CD14-positive monocyte (primary cell): ENCODE results near the gene OLFML2B. TPM values are rescaled to one million over a fixed set of nuclear protein-coding genes. Genes with fewer than 3 reads are reported as not detected.

ENCODE experiments used
- DNase-seq, 3 donors: peaks; one replicate each; pipeline ENCODE4 v3.0.0-alpha.2; 2011 to 2022
- H2AFZ ChIP-seq: 2 replicates; pipeline ENCODE4 v1.6.0; 2012; ENCODE audit warnings: mild to moderate bottlenecking, low read depth, low read length, inconsistent platforms; ENCODE audit not compliant: insufficient read depth, poor library complexity, severe bottlenecking
- H3K27ac ChIP-seq, 2 donors: 1 replicate in 1 of 2; 2 replicates in 1 of 2; pipeline ENCODE4 v1.5.1; 2012 to 2013; ENCODE audit warnings: low read length in 2 of 2, control low read depth in 1 of 2, inconsistent platforms in 1 of 2, low read depth in 1 of 2, mild to moderate bottlenecking in 1 of 2
- H3K27me3 ChIP-seq, 2 donors: one replicate each; pipeline versions ENCODE4 v1.6.0 to v1.6.1; 2011 to 2013; ENCODE audit warnings: low read length in 2 of 2; ENCODE audit not compliant: control insufficient read depth in 2 of 2, insufficient read depth in 2 of 2
- H3K36me3 ChIP-seq, 2 donors: replicated peaks in 1 of 2; 1 replicate in 1 of 2; 2 replicates in 1 of 2; pipeline versions ENCODE4 v1.5.1 to v1.6.1; 2012 to 2013; ENCODE audit warnings: low read length in 2 of 2, control low read depth in 1 of 2, inconsistent platforms in 1 of 2, mild to moderate bottlenecking in 1 of 2; ENCODE audit not compliant: insufficient read depth in 2 of 2, control insufficient read depth in 1 of 2
- H3K4me1 ChIP-seq, 2 donors: 1 replicate in 1 of 2; 2 replicates in 1 of 2; pipeline versions ENCODE4 v1.5.1 to v1.6.1; 2012 to 2013; ENCODE audit warnings: low read length in 2 of 2, control low read depth in 1 of 2, inconsistent platforms in 1 of 2, mild to moderate bottlenecking in 1 of 2, moderate library complexity in 1 of 2; ENCODE audit not compliant: insufficient read depth in 2 of 2, control insufficient read depth in 1 of 2
- H3K4me2 ChIP-seq: replicated peaks from 2 replicates; pipeline ENCODE3; 2012; ENCODE audit warnings: low read length, moderate library complexity, mild to moderate bottlenecking; ENCODE audit not compliant: poor library complexity, severe bottlenecking; ENCODE audit errors: extremely low read depth
- H3K4me3 ChIP-seq, 3 experiments: fragments of 200-600 bp in 1 of 3; sonication (generic) in 1 of 3; replicated peaks in 1 of 3; 1 replicate in 2 of 3; 2 replicates in 1 of 3; pipeline ENCODE4 v1.5.1; 2011 to 2013; ENCODE audit warnings: low read length in 3 of 3, mild to moderate bottlenecking in 3 of 3, control low read depth in 2 of 3, low read depth in 2 of 3, inconsistent platforms in 1 of 3, moderate library complexity in 1 of 3
- H3K79me2 ChIP-seq: 2 replicates; pipeline ENCODE4 v1.6.0; 2012; ENCODE audit warnings: mild to moderate bottlenecking, control low read depth, inconsistent platforms, low read length, moderate library complexity; ENCODE audit not compliant: insufficient read depth
- H3K9ac ChIP-seq: 2 replicates; pipeline ENCODE4 v1.6.0; 2017; ENCODE audit warnings: low read length, mild to moderate bottlenecking; ENCODE audit not compliant: insufficient read depth, poor library complexity, severe bottlenecking
- H3K9me3 ChIP-seq, 2 donors: replicated peaks in 1 of 2; 1 replicate in 1 of 2; 2 replicates in 1 of 2; pipeline versions ENCODE4 v1.5.1 to v1.6.1; 2012 to 2013; ENCODE audit warnings: low read length in 2 of 2, control low read depth in 1 of 2; ENCODE audit not compliant: control insufficient read depth in 1 of 2, insufficient read depth in 1 of 2
- H4K20me1 ChIP-seq: 2 replicates; pipeline ENCODE4 v1.6.0; 2012; ENCODE audit warnings: mild to moderate bottlenecking, low read length, control low read depth, moderate library complexity; ENCODE audit not compliant: insufficient read depth
- H3K27ac Mint-ChIP-seq, 7 donors: one replicate each; pipeline ENCODE4 v1.8.0; 2020; ENCODE audit warnings: mild to moderate bottlenecking in 7 of 7, mixed read lengths in 7 of 7, moderate library complexity in 6 of 7, inconsistent platforms in 2 of 7
- H3K27me3 Mint-ChIP-seq, 3 donors: one replicate each; pipeline ENCODE4 v1.8.0; 2021 to 2022; ENCODE audit warnings: low read depth in 3 of 3, mild to moderate bottlenecking in 3 of 3, mixed read lengths in 3 of 3, moderate library complexity in 3 of 3, inconsistent platforms in 1 of 3
- H3K36me3 Mint-ChIP-seq, 2 donors: one replicate each; pipeline ENCODE4 v1.8.0; 2020; ENCODE audit warnings: mixed read lengths in 2 of 2, inconsistent platforms in 1 of 2, mild to moderate bottlenecking in 1 of 2
- H3K4me1 Mint-ChIP-seq: one replicate; pipeline ENCODE4 v1.8.0; 2020; ENCODE audit warnings: mild to moderate bottlenecking, mixed read lengths
- H3K4me3 Mint-ChIP-seq, 2 donors: one replicate each; pipeline ENCODE4 v1.8.0; 2020; ENCODE audit warnings: mild to moderate bottlenecking in 2 of 2, mixed read lengths in 2 of 2, moderate library complexity in 1 of 2
- H3K9me3 Mint-ChIP-seq, 7 donors: one replicate each; pipeline ENCODE4 v1.8.0; 2020 to 2022; ENCODE audit warnings: mixed read lengths in 7 of 7, mild to moderate bottlenecking in 6 of 7, moderate library complexity in 6 of 7, inconsistent platforms in 2 of 7
- CTCF ChIP-seq: fragments of 200-600 bp; IDR thresholded peaks from one replicate; pipeline ENCODE4 v1.8.0; 2022; ENCODE audit warnings: antibody characterized with exemption, mild to moderate bottlenecking
- WGBS: methylation state at CpG from one replicate; pipeline ENCODE4 v1.1.5; 2013; ENCODE audit warnings: missing lambda C conversion rate; ENCODE audit not compliant: insufficient coverage; 5-methylcytosine and 5-hydroxymethylcytosine counted together
- intact Hi-C, 2 donors: fragments of 100-400 bp; cut with micrococcal nuclease; formaldehyde crosslinking; loops; one replicate each; pipeline versions ENCODE4 v1.15.0 to v1.15.1; 2023
- polyA plus RNA-seq, 3 donors: library from polyadenylated mRNA; depleted of rRNA in 1 of 3; unstranded in 2 of 3; stranded (reverse) in 1 of 3; fragments of 300-500 nt in 2 of 3; fragments of >200 nt in 1 of 3; fragmentation: Illumina TruSeq in 2 of 3; gene quantifications; 1 replicate in 2 of 3; 2 replicates in 1 of 3; pipeline ENCODE4 v1.2.3, GENCODE V29; 2012 to 2021

The OLFML2B gene
- polyA plus RNA-seq, 3 donors, result 0.66 to 1.4 (median 0.95) TPM

GRCh38 chr1:161987872-161988271 lies 35.8 kb downstream of the OLFML2B start:
- Histone ChIP-seq H3K9me3 (peaks cover 12 to 13% of the 10 kb centered on the region in 2 donors), H3K4me1 (peaks cover 28 to 34% of the 10 kb centered on the region in 2 donors), H3K27me3 (no peaks in the 10 kb centered on the region), H3K4me3 (no peak overlapping the region), H4K20me1 (no peaks in the 10 kb centered on the region), H3K27ac (no peak overlapping the region), H3K79me2 (no peaks in the 10 kb centered on the region), H2AFZ (no peak overlapping the region), H3K4me2 (no peak overlapping the region), H3K9ac (no peak overlapping the region), H3K36me3 (no peaks in the 10 kb centered on the region)
- WGBS, result 98% methylated on average over 5 of the region's 5 CpGs
- Mint-ChIP-seq H3K4me3 (no peak overlapping the region), H3K27ac (peak overlapping the region in 2 of 7 donors; percentile 42 to 88), H3K36me3 (peaks cover 4 to 10% of the 10 kb centered on the region in 2 donors), H3K4me1 (peaks cover 37% of the 10 kb centered on the region), H3K27me3 (peaks cover 0 to 2% (median 2%) of the 10 kb centered on the region in 3 donors), H3K9me3 (peaks cover 7 to 16% (median 11%) of the 10 kb centered on the region in 7 donors)
- TF ChIP-seq CTCF, result no peak
- intact Hi-C loops, result no loop called here
- no peak for DNase-seq

DNA sequence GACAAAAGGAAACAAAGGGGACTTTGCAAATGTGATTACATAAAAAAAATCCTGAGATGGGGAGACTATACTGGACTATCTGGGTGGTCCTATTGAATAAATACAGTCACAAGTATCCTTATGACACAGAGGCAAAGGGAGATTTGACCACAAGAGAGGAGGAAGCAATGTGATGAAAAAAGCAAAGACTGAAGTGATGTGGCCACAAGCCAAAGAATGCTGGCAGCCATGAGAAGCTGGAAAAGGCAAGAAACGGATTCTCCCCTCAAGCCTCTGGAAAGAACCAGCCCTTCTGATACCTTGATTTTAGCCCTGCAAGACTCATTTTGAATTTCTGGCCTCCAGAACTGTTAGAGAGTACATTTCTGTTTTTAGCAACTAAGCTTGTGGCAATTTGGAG lies 36.4 kb downstream of the OLFML2B start:
- Mint-ChIP-seq H3K27ac (no peak overlapping the region), H3K9me3 (peaks cover 7 to 16% (median 11%) of the 10 kb centered on the region in 7 donors), H3K27me3 (peaks cover 0 to 2% (median 2%) of the 10 kb centered on the region in 3 donors), H3K36me3 (peaks cover 4 to 10% of the 10 kb centered on the region in 2 donors), H3K4me1 (peaks cover 41% of the 10 kb centered on the region), H3K4me3 (no peak overlapping the region)
- H3K27me3 ChIP-seq, result no peaks in the 10 kb centered on the region
- no peak overlapping the region for H2AFZ ChIP-seq
- DNase-seq, result no peak
- H3K4me3 ChIP-seq, result no peak overlapping the region
- WGBS, result no CpG with 5 or more reads among the region's 1 CpG
- intact Hi-C loops, result no loop called here
- H3K79me2 ChIP-seq, result no peaks in the 10 kb centered on the region
- no peaks in the 10 kb centered on the region for H3K36me3 ChIP-seq
- no peak for TF ChIP-seq CTCF
- peaks cover 12 to 13% of the 10 kb centered on the region in 2 donors for H3K9me3 ChIP-seq
- no peaks in the 10 kb centered on the region for H4K20me1 ChIP-seq
- no peak overlapping the region for H3K4me2 ChIP-seq
- no peak overlapping the region for H3K27ac ChIP-seq
- no peak overlapping the region for H3K9ac ChIP-seq
- peaks cover 28 to 34% of the 10 kb centered on the region in 2 donors for H3K4me1 ChIP-seq
